ENCODE data around the gene BHLHE23.

BHLHE23 gene

DNA sequence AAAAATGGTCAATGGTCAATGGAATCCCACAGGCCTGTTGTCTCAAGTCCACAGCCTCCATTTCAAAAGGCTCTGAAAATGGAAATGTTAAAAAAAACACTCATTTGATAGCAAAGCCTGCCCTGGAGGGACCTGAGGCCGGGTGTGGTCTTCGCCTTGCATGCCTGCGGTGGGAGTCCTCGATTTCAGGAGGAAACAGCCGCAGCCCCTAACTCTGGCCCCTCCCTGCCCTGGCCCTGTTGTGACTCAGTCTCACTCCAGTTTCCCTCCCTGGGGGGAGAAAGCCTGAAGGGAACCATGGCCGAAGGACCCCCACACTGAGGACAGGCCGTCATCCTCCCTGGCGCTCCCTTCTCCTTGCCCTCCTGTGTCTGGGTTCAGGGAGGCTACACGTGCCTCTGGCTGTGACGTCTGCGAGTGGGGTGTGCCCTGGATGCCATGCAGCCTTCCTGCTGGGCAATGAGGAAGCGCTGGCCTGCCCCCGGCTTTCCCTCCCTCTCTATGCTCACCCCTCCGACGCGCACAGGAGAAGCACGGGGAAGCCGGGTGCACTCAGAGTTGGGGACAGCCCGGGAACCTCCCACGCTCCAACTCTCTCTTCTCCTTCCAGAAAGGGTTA is 9.2 kb downstream of the BHLHE23 start:
- DNase-seq (ENCODE audit: insufficient read length, low spot score): no peak
- no peak for FAIRE-seq
- TF ChIP-seq POLR2AphosphoS5 (IDR thresholded peaks at IDR 0.05; ENCODE audit: low read depth, low read length) (no peak), SPI1 (IDR thresholded peaks at IDR 0.05; ENCODE audit: low read depth, low read length) (no peak), POU2F2 (IDR thresholded peaks at IDR 0.05; ENCODE audit: low read depth, low read length) (no peak), PAX5 (IDR thresholded peaks at IDR 0.05; ENCODE audit: insufficient read depth, low read length, severe bottlenecking) (no peak), POLR2A (IDR thresholded peaks at IDR 0.05; ENCODE audit: low read depth, low read length) (no peak), TAF1 (IDR thresholded peaks at IDR 0.05; ENCODE audit: low read depth, low read length) (no peak)

GRCh38 chr20:62996596-62996982 is 10.2 kb downstream of the BHLHE23 start:
- FAIRE-seq: no peak
- no peak for DNase-seq (ENCODE audit: insufficient read length, low spot score)
- TF ChIP-seq POLR2AphosphoS5 (IDR thresholded peaks at IDR 0.05; ENCODE audit: low read depth, low read length) (no peak), PAX5 (IDR thresholded peaks at IDR 0.05; ENCODE audit: insufficient read depth, low read length, severe bottlenecking) (no peak), TAF1 (IDR thresholded peaks at IDR 0.05; ENCODE audit: low read depth, low read length) (no peak), POU2F2 (IDR thresholded peaks at IDR 0.05; ENCODE audit: low read depth, low read length) (no peak), POLR2A (IDR thresholded peaks at IDR 0.05; ENCODE audit: low read depth, low read length) (no peak), SPI1 (IDR thresholded peaks at IDR 0.05; ENCODE audit: low read depth, low read length) (no peak)

DNA sequence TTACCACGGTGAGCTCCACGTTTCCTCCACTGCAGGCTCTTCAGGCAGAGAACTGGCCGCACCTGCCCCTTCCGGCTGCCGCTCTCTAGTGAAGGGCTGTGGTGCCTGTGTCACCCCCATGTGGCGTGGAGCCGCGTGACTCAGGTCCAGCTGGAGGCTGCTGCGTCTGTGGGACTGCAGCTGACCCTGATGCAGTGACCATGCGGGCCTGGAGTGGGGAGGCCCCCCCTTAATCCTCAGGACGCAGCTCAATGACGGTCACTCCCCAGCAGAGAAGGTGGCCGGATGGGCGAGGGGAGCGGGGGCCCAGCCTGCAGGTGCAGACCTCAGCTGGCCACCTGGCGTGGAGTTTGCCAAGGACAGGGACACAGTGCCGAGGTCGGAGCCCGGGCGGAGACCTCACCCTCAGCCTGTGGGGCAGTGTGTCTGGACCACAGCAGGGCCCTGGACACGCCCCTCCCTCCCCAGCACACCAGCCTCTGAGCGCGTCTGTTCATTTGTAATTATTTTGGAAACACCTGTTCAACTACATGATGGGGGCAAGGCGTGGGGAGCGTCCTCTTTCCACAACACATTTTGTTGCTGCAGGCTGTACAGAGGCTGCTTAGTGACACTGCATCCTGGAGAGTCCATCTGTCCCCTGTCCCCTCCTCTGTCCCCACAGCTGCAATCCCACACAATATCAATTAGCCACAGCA is 10.7 kb downstream of the BHLHE23 start:
- DNase-seq (ENCODE audit: insufficient read length, low spot score) (no peak), FAIRE-seq (no peak)
- no peak for TF ChIP-seq POLR2A (IDR thresholded peaks at IDR 0.05; ENCODE audit: low read depth, low read length)
- TF ChIP-seq POLR2AphosphoS5 (IDR thresholded peaks at IDR 0.05; ENCODE audit: low read depth, low read length): no peak
- TF ChIP-seq SPI1 (IDR thresholded peaks at IDR 0.05; ENCODE audit: low read depth, low read length): no peak
- TF ChIP-seq POU2F2 (IDR thresholded peaks at IDR 0.05; ENCODE audit: low read depth, low read length): no peak
- no peak for TF ChIP-seq TAF1 (IDR thresholded peaks at IDR 0.05; ENCODE audit: low read depth, low read length)
- TF ChIP-seq PAX5 (IDR thresholded peaks at IDR 0.05; ENCODE audit: insufficient read depth, low read length, severe bottlenecking): no peak

DNA sequence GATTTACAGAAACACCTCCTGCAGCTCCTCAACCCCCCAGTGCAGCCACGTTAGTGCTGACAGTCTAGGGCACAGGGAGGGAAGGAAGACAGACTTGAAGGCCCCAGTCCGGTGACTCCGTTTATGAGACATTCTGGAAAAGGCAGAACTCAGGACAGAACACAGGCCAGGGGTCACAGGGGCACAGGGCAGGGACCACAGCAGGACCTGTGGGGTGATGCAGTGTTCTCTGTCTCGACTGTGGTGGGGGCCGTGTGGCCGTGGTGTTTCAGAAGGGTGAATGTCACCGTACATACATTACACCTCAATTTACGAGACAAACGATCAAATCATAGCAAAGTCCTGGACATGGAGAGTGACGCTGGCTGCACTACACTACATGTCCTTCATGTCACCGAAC is 11.3 kb downstream of the BHLHE23 start:
- TF ChIP-seq POU2F2 (IDR thresholded peaks at IDR 0.05; ENCODE audit: low read depth, low read length) (no peak), POLR2A (IDR thresholded peaks at IDR 0.05; ENCODE audit: low read depth, low read length) (no peak), POLR2AphosphoS5 (IDR thresholded peaks at IDR 0.05; ENCODE audit: low read depth, low read length) (no peak)
- FAIRE-seq: no peak
- DNase-seq (ENCODE audit: insufficient read length, low spot score): no peak

DNA sequence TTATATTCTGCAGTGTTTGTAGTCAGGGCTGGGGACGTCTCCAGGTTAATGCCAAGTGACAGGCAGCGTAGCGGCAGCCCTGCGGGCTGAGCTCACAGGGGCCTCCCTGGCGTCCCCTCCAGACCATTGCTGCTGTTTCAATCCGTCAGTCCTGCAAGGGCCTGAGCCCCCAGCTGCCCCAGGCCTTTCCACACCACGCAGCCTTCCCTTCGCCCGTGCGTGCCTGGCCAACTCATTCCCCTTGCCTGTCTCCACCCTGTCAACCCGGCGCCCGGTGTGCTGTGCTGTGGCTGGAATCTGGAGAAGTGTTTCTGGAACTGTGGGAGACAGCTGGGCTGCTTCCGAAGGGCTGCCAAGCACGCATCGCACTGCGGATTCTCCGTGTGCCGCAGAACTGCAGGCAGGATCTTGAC is 11.9 kb downstream of the BHLHE23 start:
- FAIRE-seq (no peak), DNase-seq (ENCODE audit: insufficient read length, low spot score) (no peak)
- no peak for TF ChIP-seq TAF1 (IDR thresholded peaks at IDR 0.05; ENCODE audit: low read depth, low read length)

DNA sequence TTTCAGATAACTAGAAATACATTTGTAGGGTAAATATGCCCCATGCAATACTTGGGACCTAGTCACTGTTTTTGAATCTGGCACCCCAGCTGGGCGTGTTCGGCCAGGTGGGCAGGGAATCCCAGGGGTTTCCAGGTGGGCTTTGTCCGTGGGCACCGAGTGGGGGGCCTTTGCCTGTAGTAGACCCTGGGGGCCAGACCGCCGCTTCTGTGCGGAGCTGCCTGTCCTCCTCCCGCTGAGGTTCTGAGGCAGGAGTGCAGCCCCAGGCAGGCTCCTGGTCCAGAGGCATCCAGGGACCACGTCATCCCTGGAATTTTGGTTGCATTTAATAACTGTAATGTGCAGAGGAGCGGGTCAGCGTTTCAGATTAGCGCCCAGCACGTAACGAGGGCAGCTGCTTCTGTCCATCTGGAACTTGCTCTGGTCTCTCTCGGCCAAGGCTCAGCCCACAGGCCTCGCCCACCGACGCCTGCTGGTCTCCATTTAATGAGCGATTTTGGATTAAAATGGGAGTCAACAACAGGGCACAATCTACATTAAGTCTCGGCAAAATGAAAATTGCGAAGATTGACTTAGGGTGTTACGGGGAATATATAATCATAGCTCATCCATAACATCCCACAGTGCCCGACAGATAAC is 12.8 kb downstream of the BHLHE23 start:
- no peak for TF ChIP-seq POU2F2 (IDR thresholded peaks at IDR 0.05; ENCODE audit: low read depth, low read length)
- no peak for TF ChIP-seq PAX5 (IDR thresholded peaks at IDR 0.05; ENCODE audit: insufficient read depth, low read length, severe bottlenecking)
- no peak for TF ChIP-seq POLR2A (IDR thresholded peaks at IDR 0.05; ENCODE audit: low read depth, low read length)
- TF ChIP-seq POLR2AphosphoS5 (IDR thresholded peaks at IDR 0.05; ENCODE audit: low read depth, low read length): no peak
- no peak for TF ChIP-seq SPI1 (IDR thresholded peaks at IDR 0.05; ENCODE audit: low read depth, low read length)
- no peak for TF ChIP-seq TAF1 (IDR thresholded peaks at IDR 0.05; ENCODE audit: low read depth, low read length)
- FAIRE-seq: no peak
- DNase-seq (ENCODE audit: insufficient read length, low spot score): no peak

GRCh38 chr20:62991863-62992262 is 14.9 kb downstream of the BHLHE23 start:
- DNase-seq (ENCODE audit: insufficient read length, low spot score): no peak
- TF ChIP-seq SPI1 (IDR thresholded peaks at IDR 0.05; ENCODE audit: low read depth, low read length) (no peak), TAF1 (IDR thresholded peaks at IDR 0.05; ENCODE audit: low read depth, low read length) (no peak), POU2F2 (IDR thresholded peaks at IDR 0.05; ENCODE audit: low read depth, low read length) (no peak), POLR2A (IDR thresholded peaks at IDR 0.05; ENCODE audit: low read depth, low read length) (no peak), PAX5 (IDR thresholded peaks at IDR 0.05; ENCODE audit: insufficient read depth, low read length, severe bottlenecking) (no peak), POLR2AphosphoS5 (IDR thresholded peaks at IDR 0.05; ENCODE audit: low read depth, low read length) (no peak)
- FAIRE-seq: no peak

GRCh38 chr20:62991196-62991807 is 15.5 kb downstream of the BHLHE23 start:
- FAIRE-seq (no peak), DNase-seq (ENCODE audit: insufficient read length, low spot score) (no peak)
- no peak for TF ChIP-seq PAX5 (IDR thresholded peaks at IDR 0.05; ENCODE audit: insufficient read depth, low read length, severe bottlenecking)
- no peak for TF ChIP-seq SPI1 (IDR thresholded peaks at IDR 0.05; ENCODE audit: low read depth, low read length)
- no peak for TF ChIP-seq POU2F2 (IDR thresholded peaks at IDR 0.05; ENCODE audit: low read depth, low read length)
- no peak for TF ChIP-seq POLR2A (IDR thresholded peaks at IDR 0.05; ENCODE audit: low read depth, low read length)
- TF ChIP-seq TAF1 (IDR thresholded peaks at IDR 0.05; ENCODE audit: low read depth, low read length): no peak
- TF ChIP-seq POLR2AphosphoS5 (IDR thresholded peaks at IDR 0.05; ENCODE audit: low read depth, low read length): no peak

DNA sequence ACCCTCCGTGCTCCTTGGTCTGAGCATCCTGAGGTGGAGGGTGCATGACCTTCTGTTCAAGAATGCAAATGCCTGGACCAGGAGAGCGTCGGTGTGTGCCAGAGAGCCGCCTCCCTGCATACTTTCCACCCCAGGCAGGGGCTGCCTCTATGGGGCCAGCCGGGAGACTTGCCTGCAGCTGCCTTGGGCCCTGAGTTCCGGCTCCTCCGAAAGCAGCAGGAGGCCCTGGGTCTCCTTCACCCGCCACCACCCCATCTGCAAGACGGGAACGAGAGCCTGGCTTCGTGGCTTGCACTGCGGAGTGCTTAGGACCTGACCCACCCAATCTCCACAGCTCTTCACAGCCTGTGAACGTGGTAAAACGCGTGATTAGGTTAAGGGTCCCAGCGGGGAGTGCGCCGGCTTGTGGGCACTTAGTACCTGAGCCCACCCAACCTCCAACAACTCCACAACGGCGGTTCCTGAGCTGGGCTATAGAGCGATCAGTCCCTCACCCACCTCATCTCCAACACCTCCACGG is 16.4 kb downstream of the BHLHE23 start:
- TF ChIP-seq TAF1 (IDR thresholded peaks at IDR 0.05; ENCODE audit: low read depth, low read length) (no peak), SPI1 (IDR thresholded peaks at IDR 0.05; ENCODE audit: low read depth, low read length) (no peak), PAX5 (IDR thresholded peaks at IDR 0.05; ENCODE audit: insufficient read depth, low read length, severe bottlenecking) (no peak), POLR2A (IDR thresholded peaks at IDR 0.05; ENCODE audit: low read depth, low read length) (no peak)
- FAIRE-seq (no peak), DNase-seq (ENCODE audit: insufficient read length, low spot score) (no peak)
